Fibroblast of lung (primary cell): ENCODE data around the gene CYP2F1. TPM values are rescaled to one million over a fixed set of nuclear protein-coding genes. Genes with fewer than 3 reads are reported as not detected.

Source experiments
- DNase-seq, 2 donors: peaks; one replicate each; pipeline versions ENCODE4 v3.0.0 to v3.0.0-alpha.2; 2010; ENCODE audit warnings: low read depth in 2 of 2
- H2AFZ ChIP-seq: 2 replicates; pipeline ENCODE4 v1.5.1; 2012; ENCODE audit warnings: low read length, control low read depth, inconsistent platforms
- H3K27ac ChIP-seq: 2 replicates; pipeline ENCODE4 v1.5.1; 2011; ENCODE audit warnings: low read length, control low read depth; ENCODE audit not compliant: insufficient read depth
- H3K27me3 ChIP-seq: 2 replicates; pipeline ENCODE4 v1.5.1; 2011; ENCODE audit warnings: mild to moderate bottlenecking, low read length; ENCODE audit not compliant: control insufficient read depth, insufficient read depth
- H3K36me3 ChIP-seq: 2 replicates; pipeline ENCODE4 v1.5.1; 2011; ENCODE audit warnings: low read length; ENCODE audit not compliant: control insufficient read depth, insufficient read depth
- H3K4me1 ChIP-seq: 2 replicates; pipeline ENCODE4 v1.5.1; 2011; ENCODE audit warnings: low read length; ENCODE audit not compliant: control insufficient read depth, insufficient read depth; ENCODE audit errors: extremely low read depth
- H3K4me2 ChIP-seq: 2 replicates; pipeline ENCODE4 v1.5.1; 2011; ENCODE audit warnings: low read length, control low read depth; ENCODE audit not compliant: insufficient read depth; ENCODE audit errors: extremely low read depth
- H3K4me3 ChIP-seq, 4 experiments: fragments of 200-600 bp in 1 of 4; sonication (generic) in 1 of 4; replicated peaks in 1 of 4; 2 replicates each; pipeline ENCODE4 v1.5.1; 2011 to 2016; ENCODE audit warnings: low read length in 4 of 4, low read depth in 3 of 4, mild to moderate bottlenecking in 3 of 4, control low read depth in 2 of 4, inconsistent platforms in 1 of 4, mixed read lengths in 1 of 4; ENCODE audit not compliant: insufficient read depth in 1 of 4; ENCODE audit errors: control extremely low read depth in 1 of 4
- H3K79me2 ChIP-seq: 2 replicates; pipeline ENCODE4 v1.5.1; 2012; ENCODE audit warnings: mild to moderate bottlenecking, low read length, inconsistent platforms; ENCODE audit not compliant: control insufficient read depth, insufficient read depth
- H3K9ac ChIP-seq: 2 replicates; pipeline ENCODE4 v1.5.1; 2011; ENCODE audit warnings: mild to moderate bottlenecking, low read length, control low read depth; ENCODE audit not compliant: insufficient read depth
- H3K9me3 ChIP-seq: 2 replicates; pipeline ENCODE4 v1.5.1; 2012; ENCODE audit warnings: low read depth, low read length; ENCODE audit not compliant: control insufficient read depth, insufficient read depth
- H4K20me1 ChIP-seq: 2 replicates; pipeline ENCODE4 v1.5.1; 2011; ENCODE audit warnings: low read length; ENCODE audit not compliant: control insufficient read depth, insufficient read depth; ENCODE audit errors: extremely low read depth
- EZH2 ChIP-seq: IDR thresholded peaks from 2 replicates; pipeline ENCODE4 v1.5.1; 2012; ENCODE audit warnings: low read length, control low read depth, mild to moderate bottlenecking; ENCODE audit errors: missing control alignments
- polyA minus RNA-seq: library from RNA; depleted of rRNA, polyadenylated mRNA; stranded (reverse); fragments of >200 nt; gene quantifications from 2 replicates; pipeline ENCODE4 v1.2.3, GENCODE V29; 2011; ENCODE audit warnings: low replicate concordance
- polyA plus RNA-seq, 2 donors: library from polyadenylated mRNA; depleted of rRNA in 1 of 2; stranded (reverse) in 1 of 2; unstranded in 1 of 2; fragments of >200 nt; gene quantifications; 2 replicates each; pipeline ENCODE4 v1.2.1, GENCODE V29; 2011 to 2012; ENCODE audit warnings: missing spikeins in 1 of 2
- total RNA-seq: library from RNA; depleted of rRNA; stranded (reverse); fragments of >200 nt; gene quantifications from 2 replicates; pipeline ENCODE4 v1.2.1, GENCODE V29; 2014
- TF ChIP-seq, protein P1 (sequence below), 2 donors: IDR thresholded peaks in 1 of 2; conservative IDR thresholded peaks in 1 of 2; 1 replicate in 1 of 2; 2 replicates in 1 of 2; pipeline ENCODE4 v1.5.1; 2011 to 2012; ENCODE audit warnings: low read length in 2 of 2, control low read depth in 1 of 2, inconsistent platforms in 1 of 2, low read depth in 1 of 2, mild to moderate bottlenecking in 1 of 2

CYP2F1 gene, protein sequence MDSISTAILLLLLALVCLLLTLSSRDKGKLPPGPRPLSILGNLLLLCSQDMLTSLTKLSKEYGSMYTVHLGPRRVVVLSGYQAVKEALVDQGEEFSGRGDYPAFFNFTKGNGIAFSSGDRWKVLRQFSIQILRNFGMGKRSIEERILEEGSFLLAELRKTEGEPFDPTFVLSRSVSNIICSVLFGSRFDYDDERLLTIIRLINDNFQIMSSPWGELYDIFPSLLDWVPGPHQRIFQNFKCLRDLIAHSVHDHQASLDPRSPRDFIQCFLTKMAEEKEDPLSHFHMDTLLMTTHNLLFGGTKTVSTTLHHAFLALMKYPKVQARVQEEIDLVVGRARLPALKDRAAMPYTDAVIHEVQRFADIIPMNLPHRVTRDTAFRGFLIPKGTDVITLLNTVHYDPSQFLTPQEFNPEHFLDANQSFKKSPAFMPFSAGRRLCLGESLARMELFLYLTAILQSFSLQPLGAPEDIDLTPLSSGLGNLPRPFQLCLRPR
- total RNA-seq (not detected in 2 replicates), polyA plus RNA-seq (not detected in 2 replicates), polyA minus RNA-seq (not detected in 2 replicates)
- polyA plus RNA-seq (2012), result 0.12 TPM in 1 of 2 replicates, not detected in the other

GRCh38 chr19:41114132-41114531 is at the start of gene CYP2F1:
Gene CYP2F1, plus strand, starts transcription at chr19:41114432. Its CDS starts 1,757 bp downstream, at chr19:41116189.
- H3K4me1 ChIP-seq, result no peaks in the 10 kb centered on the region
- no peaks in the 10 kb centered on the region for H3K9me3 ChIP-seq
- TF ChIP-seq EZH2, result no peak
- TF ChIP-seq, protein P1, sequence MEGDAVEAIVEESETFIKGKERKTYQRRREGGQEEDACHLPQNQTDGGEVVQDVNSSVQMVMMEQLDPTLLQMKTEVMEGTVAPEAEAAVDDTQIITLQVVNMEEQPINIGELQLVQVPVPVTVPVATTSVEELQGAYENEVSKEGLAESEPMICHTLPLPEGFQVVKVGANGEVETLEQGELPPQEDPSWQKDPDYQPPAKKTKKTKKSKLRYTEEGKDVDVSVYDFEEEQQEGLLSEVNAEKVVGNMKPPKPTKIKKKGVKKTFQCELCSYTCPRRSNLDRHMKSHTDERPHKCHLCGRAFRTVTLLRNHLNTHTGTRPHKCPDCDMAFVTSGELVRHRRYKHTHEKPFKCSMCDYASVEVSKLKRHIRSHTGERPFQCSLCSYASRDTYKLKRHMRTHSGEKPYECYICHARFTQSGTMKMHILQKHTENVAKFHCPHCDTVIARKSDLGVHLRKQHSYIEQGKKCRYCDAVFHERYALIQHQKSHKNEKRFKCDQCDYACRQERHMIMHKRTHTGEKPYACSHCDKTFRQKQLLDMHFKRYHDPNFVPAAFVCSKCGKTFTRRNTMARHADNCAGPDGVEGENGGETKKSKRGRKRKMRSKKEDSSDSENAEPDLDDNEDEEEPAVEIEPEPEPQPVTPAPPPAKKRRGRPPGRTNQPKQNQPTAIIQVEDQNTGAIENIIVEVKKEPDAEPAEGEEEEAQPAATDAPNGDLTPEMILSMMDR (conservative IDR thresholded peaks at IDR 0.05 in 1 of 2, IDR thresholded peaks at IDR 0.05 in 1 of 2; ENCODE audit: low read depth in 1 of 2, low read length in 2 of 2), result no peak
- H3K4me2 ChIP-seq, result no peak within 1 kb of the TSS
- H4K20me1 ChIP-seq, result no peaks in the 10 kb centered on the region
- H2AFZ ChIP-seq, result no peak within 1 kb of the TSS
- DNase-seq, result no peak
- H3K36me3 ChIP-seq, result no peaks in the 10 kb centered on the region
- no peaks in the 10 kb centered on the region for H3K27me3 ChIP-seq
- no peak within 1 kb of the TSS for H3K9ac ChIP-seq
- no peaks in the 10 kb centered on the region for H3K79me2 ChIP-seq
- no peak within 1 kb of the TSS for H3K4me3 ChIP-seq
- H3K27ac ChIP-seq, result no peak within 1 kb of the TSS

DNA sequence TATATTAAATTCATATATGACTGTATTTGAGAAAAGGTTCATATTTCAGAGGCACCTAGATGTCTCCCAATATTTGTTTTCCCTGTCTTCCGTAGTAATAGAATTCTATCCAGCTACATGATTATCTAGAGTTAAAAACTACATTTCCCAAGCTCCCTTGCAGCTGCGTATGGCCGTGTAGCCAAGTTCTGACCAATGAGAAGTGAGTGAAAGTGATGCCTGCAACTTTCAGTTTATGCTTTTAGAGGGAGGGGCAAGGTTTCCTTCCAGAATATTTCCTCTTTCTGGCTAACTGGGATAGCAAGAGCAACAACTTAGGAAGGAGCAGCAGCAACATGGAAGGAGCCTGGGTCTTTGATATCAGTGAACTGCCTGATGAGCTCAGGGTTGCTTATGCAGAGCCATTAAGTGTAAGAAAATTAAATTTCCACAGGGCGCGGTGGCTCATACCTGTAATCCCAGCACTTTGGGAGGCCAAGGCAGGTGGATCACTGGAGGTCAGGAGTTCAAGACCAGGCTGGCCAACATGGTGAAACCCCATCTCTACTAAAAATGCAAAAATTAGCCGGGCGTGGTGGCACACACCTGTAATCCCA is 49.2 kb upstream of the CYP2F1 start:
- H4K20me1 ChIP-seq, result no peaks in the 10 kb centered on the region
- peak overlapping the region; percentile 14 for H2AFZ ChIP-seq
- H3K36me3 ChIP-seq, result no peaks in the 10 kb centered on the region
- no peak overlapping the region for H3K27ac ChIP-seq
- DNase-seq, result peak; percentile 11 to 31
- H3K27me3 ChIP-seq, result no peaks in the 10 kb centered on the region
- H3K79me2 ChIP-seq, result no peaks in the 10 kb centered on the region
- H3K4me3 ChIP-seq, result no peak overlapping the region
- no peaks in the 10 kb centered on the region for H3K4me1 ChIP-seq
- H3K4me2 ChIP-seq, result peak overlapping the region; percentile 40
- H3K9ac ChIP-seq, result no peak overlapping the region
- H3K9me3 ChIP-seq, result no peaks in the 10 kb centered on the region
- TF ChIP-seq EZH2, result no peak
- TF ChIP-seq, protein P1 (conservative IDR thresholded peaks at IDR 0.05 in 1 of 2, IDR thresholded peaks at IDR 0.05 in 1 of 2; ENCODE audit: low read depth in 1 of 2, low read length in 2 of 2), result no peak

DNA sequence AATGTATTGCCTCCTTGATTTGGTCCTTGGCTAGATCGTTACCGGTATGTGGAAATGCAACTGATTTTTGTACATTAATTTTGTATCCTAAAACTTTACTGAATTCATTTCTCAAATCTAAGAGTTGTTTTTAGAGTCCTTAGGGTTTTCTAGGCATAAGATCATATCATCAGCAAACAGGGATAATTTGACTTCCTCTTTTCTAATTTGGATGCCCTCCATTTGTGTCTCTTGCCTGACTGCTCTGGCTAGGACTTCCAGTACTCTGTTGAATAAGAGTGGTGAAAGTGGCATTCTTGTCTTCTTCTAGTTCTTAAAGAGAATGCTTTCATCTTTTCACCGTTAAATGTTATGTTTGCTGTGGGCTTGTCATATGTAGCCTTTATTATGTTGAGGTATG is 37.9 kb upstream of the CYP2F1 start:
- Histone ChIP-seq H3K4me1 (no peaks in the 10 kb centered on the region), H4K20me1 (no peaks in the 10 kb centered on the region), H3K79me2 (no peaks in the 10 kb centered on the region), H3K27ac (no peak overlapping the region), H2AFZ (no peak overlapping the region), H3K9ac (no peak overlapping the region), H3K4me2 (no peak overlapping the region), H3K36me3 (no peaks in the 10 kb centered on the region), H3K27me3 (no peaks in the 10 kb centered on the region), H3K4me3 (no peak overlapping the region), H3K9me3 (no peaks in the 10 kb centered on the region)
- DNase-seq, result no peak
- no peak for TF ChIP-seq EZH2
- TF ChIP-seq, protein P1 (conservative IDR thresholded peaks at IDR 0.05 in 1 of 2, IDR thresholded peaks at IDR 0.05 in 1 of 2; ENCODE audit: low read depth in 1 of 2, low read length in 2 of 2), result no peak
